ENCODE results near the gene MLF1.

Gene MLF1

GRCh38 chr3:158617982-158618875 is 47.2 kb downstream of the MLF1 start:
- TF ChIP-seq CSDC2 (CRISPR knock-in tag; IDR thresholded peaks at IDR 0.05) (no peak), ISL1 (CRISPR knock-in tag; IDR thresholded peaks at IDR 0.05) (no peak), ZNF70 (CRISPR knock-in tag; IDR thresholded peaks at IDR 0.05) (no peak), GLIS3 (CRISPR knock-in tag; IDR thresholded peaks at IDR 0.05) (no peak)
- ATAC-seq, result no peak

DNA sequence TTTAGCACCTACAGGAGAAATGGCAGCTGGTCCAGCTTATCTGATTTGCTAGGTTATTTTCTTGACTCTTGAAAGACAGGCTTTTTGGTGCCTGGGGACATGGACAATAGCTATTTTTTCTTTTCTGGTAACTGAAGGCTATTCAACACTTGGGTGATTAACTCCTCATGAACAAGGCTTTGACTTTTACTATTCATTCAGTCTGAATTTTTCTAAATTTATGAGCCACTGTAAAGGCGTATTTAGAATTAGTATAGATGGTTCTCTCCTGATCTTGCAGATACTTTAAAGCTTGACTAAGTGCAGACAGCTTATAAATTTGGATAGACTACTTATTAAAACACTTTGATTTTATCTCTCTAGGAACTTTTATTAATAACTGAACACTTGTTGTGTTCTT is 54.9 kb downstream of the MLF1 start:
- TF ChIP-seq SNAI2 (CRISPR knock-in tag; IDR thresholded peaks at IDR 0.05), result no peak
- no peak for TF ChIP-seq BACH2 (CRISPR knock-in tag; IDR thresholded peaks at IDR 0.05; ENCODE audit: borderline replicate concordance)
- TF ChIP-seq ISL1 (CRISPR knock-in tag; IDR thresholded peaks at IDR 0.05), result no peak
- TF ChIP-seq RARB (CRISPR knock-in tag; IDR thresholded peaks at IDR 0.05), result no peak
- TF ChIP-seq TSHZ2 (CRISPR knock-in tag; IDR thresholded peaks at IDR 0.05), result no peak
- no peak for TF ChIP-seq ZNF70 (CRISPR knock-in tag; IDR thresholded peaks at IDR 0.05)
- TF ChIP-seq, protein P1, sequence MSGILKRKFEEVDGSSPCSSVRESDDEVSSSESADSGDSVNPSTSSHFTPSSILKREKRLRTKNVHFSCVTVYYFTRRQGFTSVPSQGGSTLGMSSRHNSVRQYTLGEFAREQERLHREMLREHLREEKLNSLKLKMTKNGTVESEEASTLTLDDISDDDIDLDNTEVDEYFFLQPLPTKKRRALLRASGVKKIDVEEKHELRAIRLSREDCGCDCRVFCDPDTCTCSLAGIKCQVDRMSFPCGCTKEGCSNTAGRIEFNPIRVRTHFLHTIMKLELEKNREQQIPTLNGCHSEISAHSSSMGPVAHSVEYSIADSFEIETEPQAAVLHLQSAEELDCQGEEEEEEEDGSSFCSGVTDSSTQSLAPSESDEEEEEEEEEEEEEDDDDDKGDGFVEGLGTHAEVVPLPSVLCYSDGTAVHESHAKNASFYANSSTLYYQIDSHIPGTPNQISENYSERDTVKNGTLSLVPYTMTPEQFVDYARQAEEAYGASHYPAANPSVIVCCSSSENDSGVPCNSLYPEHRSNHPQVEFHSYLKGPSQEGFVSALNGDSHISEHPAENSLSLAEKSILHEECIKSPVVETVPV (CRISPR knock-in tag; IDR thresholded peaks at IDR 0.05), result no peak
- TF ChIP-seq ZC3H10 (CRISPR knock-in tag; IDR thresholded peaks at IDR 0.05), result no peak
- no peak for TF ChIP-seq TOX (CRISPR knock-in tag; IDR thresholded peaks at IDR 0.05; ENCODE audit: borderline replicate concordance)
- TF ChIP-seq ZNF565 (CRISPR knock-in tag; conservative IDR thresholded peaks at IDR 0.05; ENCODE audit: low read depth), result no peak
- TF ChIP-seq, protein P2, sequence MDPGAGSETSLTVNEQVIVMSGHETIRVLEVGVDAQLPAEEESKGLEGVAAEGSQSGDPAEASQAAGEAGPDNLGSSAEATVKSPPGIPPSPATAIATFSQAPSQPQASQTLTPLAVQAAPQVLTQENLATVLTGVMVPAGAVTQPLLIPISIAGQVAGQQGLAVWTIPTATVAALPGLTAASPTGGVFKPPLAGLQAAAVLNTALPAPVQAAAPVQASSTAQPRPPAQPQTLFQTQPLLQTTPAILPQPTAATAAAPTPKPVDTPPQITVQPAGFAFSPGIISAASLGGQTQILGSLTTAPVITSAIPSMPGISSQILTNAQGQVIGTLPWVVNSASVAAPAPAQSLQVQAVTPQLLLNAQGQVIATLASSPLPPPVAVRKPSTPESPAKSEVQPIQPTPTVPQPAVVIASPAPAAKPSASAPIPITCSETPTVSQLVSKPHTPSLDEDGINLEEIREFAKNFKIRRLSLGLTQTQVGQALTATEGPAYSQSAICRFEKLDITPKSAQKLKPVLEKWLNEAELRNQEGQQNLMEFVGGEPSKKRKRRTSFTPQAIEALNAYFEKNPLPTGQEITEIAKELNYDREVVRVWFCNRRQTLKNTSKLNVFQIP (CRISPR knock-in tag; IDR thresholded peaks at IDR 0.05; ENCODE audit: borderline replicate concordance, low read depth), result no peak
- TF ChIP-seq ZNF8 (CRISPR knock-in tag; IDR thresholded peaks at IDR 0.05), result no peak
- no peak for TF ChIP-seq PATZ1 (CRISPR knock-in tag; IDR thresholded peaks at IDR 0.05; ENCODE audit: borderline replicate concordance)
- no peak for TF ChIP-seq PPARA (CRISPR knock-in tag; IDR thresholded peaks at IDR 0.05; ENCODE audit: borderline replicate concordance)
- no peak for TF ChIP-seq ZFP30 (CRISPR knock-in tag; IDR thresholded peaks at IDR 0.05)
- TF ChIP-seq OSR1 (CRISPR knock-in tag; IDR thresholded peaks at IDR 0.05), result no peak
- TF ChIP-seq GLIS3 (CRISPR knock-in tag; IDR thresholded peaks at IDR 0.05), result no peak
- no peak for ATAC-seq

- no peak for ATAC-seq
- no peak for TF ChIP-seq BACH2 (CRISPR knock-in tag; IDR thresholded peaks at IDR 0.05; ENCODE audit: borderline replicate concordance)
- TF ChIP-seq ZNF70 (CRISPR knock-in tag; IDR thresholded peaks at IDR 0.05), result no peak
- TF ChIP-seq GLIS3 (CRISPR knock-in tag; IDR thresholded peaks at IDR 0.05), result no peak
- no peak for TF ChIP-seq OSR1 (CRISPR knock-in tag; IDR thresholded peaks at IDR 0.05)
- TF ChIP-seq, protein P3, sequence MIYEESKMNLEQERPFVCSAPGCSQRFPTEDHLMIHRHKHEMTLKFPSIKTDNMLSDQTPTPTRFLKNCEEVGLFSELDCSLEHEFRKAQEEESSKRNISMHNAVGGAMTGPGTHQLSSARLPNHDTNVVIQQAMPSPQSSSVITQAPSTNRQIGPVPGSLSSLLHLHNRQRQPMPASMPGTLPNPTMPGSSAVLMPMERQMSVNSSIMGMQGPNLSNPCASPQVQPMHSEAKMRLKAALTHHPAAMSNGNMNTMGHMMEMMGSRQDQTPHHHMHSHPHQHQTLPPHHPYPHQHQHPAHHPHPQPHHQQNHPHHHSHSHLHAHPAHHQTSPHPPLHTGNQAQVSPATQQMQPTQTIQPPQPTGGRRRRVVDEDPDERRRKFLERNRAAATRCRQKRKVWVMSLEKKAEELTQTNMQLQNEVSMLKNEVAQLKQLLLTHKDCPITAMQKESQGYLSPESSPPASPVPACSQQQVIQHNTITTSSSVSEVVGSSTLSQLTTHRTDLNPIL (CRISPR knock-in tag; IDR thresholded peaks at IDR 0.05; ENCODE audit: low read depth), result no peak
These were observed 61.0 kb downstream of the MLF1 start for GRCh38 chr3:158631981-158632380.
